OCI-LY7 (cell line): ENCODE measurements around the gene GNPTG.

Experiments
- CTCF ChIP-seq: fragments of 200-600 bp; sonication (generic); conservative IDR thresholded peaks from 2 replicates; pipeline ENCODE4 v1.5.1; 2014; ENCODE audit warnings: mild to moderate bottlenecking, antibody characterized with exemption, low read length, moderate library complexity, mixed read lengths
- EZH2phosphoT487 ChIP-seq: fragments of 200-600 bp; sonication (generic); IDR thresholded peaks from 2 replicates; pipeline ENCODE4 v1.6.1; 2018; ENCODE audit warnings: low read depth, borderline replicate concordance, mild to moderate bottlenecking, mixed run types, antibody characterized with exemption, low read length, moderate library complexity, mixed read lengths

- TF ChIP-seq CTCF = no peak
- TF ChIP-seq EZH2phosphoT487 = no peak
Observed at GRCh38 chr16:1311212-1311737, 40.5 kb upstream of the GNPTG start.
